GM19025 (cell line): ENCODE data around the gene ARHGEF5.
"Not testable (repeated sequence)": the region's sequence is repeated elsewhere in the genome, so short reads cannot be mapped to it uniquely, and the experiment has no call there.

Source experiments
- ATAC-seq: cut with Tn5 transposase; IDR thresholded peaks from one replicate; pipeline ENCODE4 v1.9.1; 2021; ENCODE audit warnings: mild to moderate bottlenecking, low read depth, moderate library complexity; ENCODE audit not compliant: unreplicated experiment

The ARHGEF5 gene

DNA sequence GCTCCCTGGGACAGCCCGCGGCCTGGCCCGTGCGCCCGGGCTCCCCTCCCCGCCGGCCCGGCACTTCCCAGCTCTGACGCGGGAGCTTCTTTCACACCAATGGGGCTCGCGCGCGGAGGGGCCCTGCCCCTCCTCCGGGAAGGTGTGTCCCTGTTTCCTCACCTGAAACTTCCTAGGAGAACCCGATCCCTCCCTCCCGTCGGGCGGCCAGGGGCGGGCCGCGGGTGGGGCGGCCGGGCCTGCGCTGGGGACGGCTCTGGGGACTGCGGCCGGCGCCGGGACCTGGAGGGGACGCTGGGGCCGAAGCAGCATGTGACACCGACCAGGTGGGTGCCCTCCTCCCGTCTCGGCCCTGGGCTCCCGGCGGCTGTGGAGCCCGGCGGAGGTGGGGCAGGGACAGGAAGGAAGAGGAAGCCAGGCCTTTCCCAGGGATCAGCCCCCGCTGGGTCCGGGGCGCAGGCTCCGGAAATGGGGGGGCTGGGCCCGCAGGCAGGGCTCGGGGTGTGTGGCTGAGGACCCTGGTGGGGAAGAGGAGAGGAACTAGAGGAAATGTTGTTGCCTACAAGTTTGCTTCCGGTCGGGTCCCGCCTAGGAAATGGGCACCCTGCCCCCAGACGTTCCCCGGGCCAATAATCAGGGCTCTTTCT, at the start of gene ARHGEF5:
Gene ARHGEF5, plus strand, starts transcription at position 227 of the 647 bp plus-strand sequence. CDS start 7,268 bp downstream, outside the sequence.
- ATAC-seq: peak; percentile 71

DNA sequence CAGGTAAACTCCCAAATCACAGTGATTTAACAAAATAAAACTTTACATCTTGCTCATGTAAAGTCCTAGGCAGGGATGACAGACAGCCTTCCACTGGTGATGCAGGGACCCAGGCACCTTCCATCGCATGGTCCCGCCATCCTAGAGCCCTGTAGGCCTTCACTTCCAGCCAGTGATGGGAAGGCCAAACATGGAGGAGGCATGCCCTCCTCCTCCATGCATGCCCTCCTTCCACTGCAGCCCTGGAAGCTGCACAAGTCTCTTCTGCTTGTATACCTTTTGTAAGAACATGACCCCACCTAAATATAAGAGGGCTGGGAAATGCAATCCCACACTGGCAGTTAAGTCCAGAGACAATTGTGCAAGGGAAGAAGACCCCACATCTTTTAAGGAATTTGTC, 45.5 kb upstream of the ARHGEF5 start:
- not testable (repeated sequence) for ATAC-seq

GRCh38 chr7:144311218-144311617, 44.0 kb upstream of the ARHGEF5 start:
- not testable (repeated sequence) for ATAC-seq

GRCh38 chr7:144311872-144312469, 43.2 kb upstream of the ARHGEF5 start, which contains the start of gene OR2A1:
Gene OR2A1 (plus strand): TSS chr7:144312419. CDS start chr7:144318125, 5,706 bp downstream.
- ATAC-seq: not testable (repeated sequence)

- ATAC-seq: not testable (repeated sequence)
These were observed 37.7 kb upstream of the ARHGEF5 start for GRCh38 chr7:144317537-144317936.

GRCh38 chr7:144319547-144319946, 35.7 kb upstream of the ARHGEF5 start:
- ATAC-seq: not testable (repeated sequence)

DNA sequence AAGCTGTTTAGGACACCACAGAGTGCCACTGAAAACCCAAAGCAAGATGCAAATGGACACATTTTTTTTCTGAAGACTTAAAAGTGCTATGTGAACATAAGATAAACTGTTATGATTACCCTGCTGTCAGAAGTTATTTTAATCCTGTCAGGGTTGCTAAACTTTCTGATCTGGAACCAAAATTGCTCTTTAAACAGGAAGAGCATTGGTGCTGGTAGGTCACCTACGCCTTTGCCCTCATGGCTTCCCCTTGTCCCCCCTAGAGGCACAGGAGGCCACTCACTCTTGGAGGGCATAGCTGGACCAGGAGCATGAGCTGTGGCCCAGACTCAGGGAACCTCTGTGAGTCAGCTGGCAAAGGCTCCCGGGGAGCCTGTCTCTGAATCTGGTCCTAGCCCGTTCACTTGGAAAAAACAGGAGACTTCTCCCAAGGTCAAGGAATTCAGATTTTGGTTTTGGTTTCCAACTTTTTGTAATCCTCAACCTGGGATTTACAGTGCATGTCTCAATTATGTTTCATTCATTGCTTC, 33.5 kb upstream of the ARHGEF5 start:
- ATAC-seq: not testable (repeated sequence)

DNA sequence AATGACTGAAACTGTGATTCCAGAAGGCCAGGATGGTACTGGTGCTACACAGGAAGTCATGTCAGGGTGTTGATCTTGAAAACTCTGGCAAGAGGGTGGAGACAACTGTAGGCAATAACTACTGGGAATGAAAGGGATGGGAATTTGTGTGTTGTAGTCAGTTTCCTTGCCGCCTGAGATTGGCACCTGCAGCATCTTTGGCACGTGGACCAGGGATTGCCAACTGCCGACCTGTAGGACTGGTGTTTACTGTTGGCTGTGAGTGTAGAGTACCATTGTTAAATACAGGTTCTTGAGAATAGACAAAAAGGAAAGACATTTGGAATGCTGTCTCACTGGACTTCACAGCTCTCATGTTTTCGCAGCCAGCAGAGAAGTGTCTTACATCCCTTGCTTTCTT, 31.8 kb upstream of the ARHGEF5 start:
- not testable (repeated sequence) for ATAC-seq

DNA sequence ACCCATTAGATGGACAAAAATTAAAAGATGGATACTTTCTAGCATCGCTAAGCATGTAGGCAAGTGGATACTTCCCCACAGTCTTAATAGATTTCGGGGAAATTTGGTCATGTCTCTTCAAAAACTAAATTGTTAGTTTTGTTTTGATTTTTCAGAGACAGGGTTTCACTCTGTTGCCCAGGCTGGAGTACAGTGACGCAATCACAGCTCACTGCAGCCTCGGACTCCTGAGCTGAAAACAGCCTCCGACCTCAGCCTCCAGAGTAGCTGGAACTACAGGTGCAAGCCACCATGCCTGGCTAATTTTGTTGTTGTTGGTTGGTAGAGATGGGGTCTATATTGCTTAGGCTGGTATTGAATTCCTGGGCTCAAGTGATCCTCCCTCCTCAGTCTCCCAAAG, 29.3 kb upstream of the ARHGEF5 start:
- ATAC-seq: not testable (repeated sequence)

DNA sequence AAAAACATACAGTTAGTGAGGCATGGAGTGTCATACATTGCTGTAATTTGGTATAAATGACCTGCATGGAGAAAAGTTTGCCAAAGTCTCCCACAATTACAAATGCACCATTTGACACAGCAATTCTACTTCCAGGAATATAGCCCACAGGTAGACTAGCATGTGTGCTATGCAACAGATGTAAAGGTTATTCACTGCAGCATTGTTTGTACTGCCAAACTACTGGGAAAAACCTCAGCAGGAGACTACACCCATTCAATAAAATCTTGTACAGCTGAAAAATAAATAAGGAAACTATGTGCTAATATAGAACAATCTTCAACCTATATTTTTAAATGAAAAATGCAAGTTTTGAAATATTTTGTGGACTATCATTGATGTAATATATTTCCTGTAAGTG, 25.2 kb upstream of the ARHGEF5 start:
- ATAC-seq: not testable (repeated sequence)

DNA sequence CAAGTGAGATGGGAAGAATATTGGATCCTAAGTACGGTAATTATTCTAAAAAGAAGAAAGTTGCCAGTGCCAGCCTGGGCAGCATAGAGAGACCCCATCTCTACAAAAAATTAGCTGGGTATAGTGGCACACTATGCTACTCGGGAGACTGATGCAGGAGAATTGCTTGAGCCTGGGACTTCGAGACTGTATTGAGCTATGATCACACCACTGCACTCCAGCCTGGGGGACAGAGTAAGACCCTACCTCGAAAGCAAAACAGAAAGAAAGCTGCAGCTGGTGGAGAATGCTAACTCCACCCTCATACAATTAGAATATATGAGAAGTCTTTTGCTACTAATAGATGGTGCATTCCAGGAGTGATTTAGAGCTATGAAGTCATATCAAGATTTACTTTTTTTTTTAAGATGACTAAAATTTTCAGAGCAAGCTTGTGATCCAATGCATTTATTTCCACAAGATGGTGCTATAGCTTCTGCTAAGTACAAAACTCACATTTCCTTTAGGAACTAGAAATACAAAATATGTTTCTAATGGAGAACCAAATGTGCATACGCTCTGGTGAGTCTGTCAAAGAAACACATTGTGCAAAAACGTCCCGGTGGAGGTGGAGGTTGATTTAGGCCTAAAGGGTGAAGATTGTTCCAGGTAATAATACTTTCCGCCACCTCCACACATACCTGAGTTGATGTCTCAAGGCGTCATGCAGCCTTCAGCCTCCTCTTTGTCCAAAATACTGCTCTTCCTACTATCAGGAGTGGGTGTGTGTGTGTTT, 23.8 kb upstream of the ARHGEF5 start:
- ATAC-seq: not testable (repeated sequence)

- not testable (repeated sequence) for ATAC-seq
These were observed 23.3 kb upstream of the ARHGEF5 start for GRCh38 chr7:144331996-144332288.

DNA sequence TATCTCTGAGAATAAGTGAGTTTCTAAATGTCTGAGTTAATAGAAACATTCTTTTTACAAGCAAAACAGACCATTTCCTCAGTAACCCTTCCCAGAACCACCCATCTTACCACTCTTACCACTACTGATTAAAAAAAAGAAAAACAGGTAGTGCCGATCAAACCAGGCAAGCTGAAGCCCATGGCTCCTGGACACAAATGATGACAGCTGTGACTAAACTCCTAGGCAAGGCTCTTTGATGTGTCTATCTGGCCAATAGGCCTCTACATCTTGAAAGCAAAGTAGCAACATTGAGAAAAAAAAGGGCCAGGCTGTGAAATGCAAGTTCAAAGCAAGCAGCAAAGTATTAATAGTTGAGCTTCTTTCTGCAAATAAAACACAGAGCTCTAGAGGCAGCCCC, 6.6 kb upstream of the ARHGEF5 start:
- ATAC-seq: not testable (repeated sequence)

GRCh38 chr7:144351667-144352066, 3.5 kb upstream of the ARHGEF5 start:
- not testable (repeated sequence) for ATAC-seq

- ATAC-seq: not testable (repeated sequence)
These were observed 983 bp downstream of the ARHGEF5 start for GRCh38 chr7:144356185-144356584.

DNA sequence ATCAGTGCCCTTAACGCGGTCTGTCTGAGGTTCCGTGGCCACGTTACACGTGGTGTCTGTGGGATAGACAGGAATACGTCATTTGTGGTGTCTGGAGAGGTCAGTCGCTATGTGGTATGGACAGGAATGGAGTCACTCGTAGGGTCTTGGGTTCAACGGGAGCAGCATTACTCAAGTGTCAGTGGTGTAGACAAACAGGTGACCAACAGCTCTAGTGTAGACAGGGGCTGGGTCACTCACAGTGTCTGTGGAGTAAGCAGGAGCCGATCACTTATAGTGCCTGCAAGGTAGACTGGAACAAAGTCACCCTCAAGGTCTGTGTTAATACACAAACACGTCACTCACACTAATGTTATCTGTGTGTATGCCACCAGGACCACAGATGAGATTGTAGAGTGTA, 1.7 kb downstream of the ARHGEF5 start:
- ATAC-seq: not testable (repeated sequence)

DNA sequence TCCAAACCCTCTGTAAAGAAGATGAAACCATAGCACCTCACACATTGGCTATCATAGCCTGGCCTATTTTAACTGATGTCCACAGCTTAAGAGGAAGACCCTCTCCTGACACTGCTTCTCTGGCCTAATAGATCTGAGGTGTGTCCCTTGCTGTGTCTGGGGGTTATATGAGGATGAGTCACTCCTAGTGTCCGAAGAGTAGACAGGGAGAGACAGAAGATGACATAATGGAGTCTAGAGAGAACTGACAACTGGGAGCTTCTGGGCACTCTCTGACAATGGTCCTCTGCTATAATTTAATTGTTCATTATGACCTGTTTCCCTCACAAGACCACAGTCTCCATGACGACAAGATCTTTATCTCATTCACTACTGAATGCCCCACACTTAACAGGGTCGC, 6.9 kb downstream of the ARHGEF5 start:
- ATAC-seq: not testable (repeated sequence)

DNA sequence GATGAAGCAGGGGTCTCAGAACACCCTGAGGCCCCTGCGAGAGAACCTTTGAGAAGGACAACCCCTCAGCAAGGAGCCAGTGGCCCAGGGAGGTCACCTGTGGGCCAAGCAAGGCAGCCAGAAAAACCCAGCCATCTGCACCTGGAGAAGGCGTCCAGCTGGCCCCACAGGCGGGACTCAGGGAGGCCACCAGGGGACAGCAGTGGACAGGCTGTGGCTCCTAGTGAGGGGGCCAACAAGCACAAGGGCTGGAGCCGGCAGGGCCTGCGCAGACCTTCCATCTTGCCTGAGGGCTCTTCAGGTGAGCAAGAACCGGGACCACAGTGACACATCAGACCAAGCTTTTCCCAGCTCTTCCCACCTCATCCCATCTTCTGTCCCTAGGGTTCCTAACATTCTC, 10.3 kb downstream of the ARHGEF5 start:
- not testable (repeated sequence) for ATAC-seq

- not testable (repeated sequence) for ATAC-seq
These were observed 12.0 kb downstream of the ARHGEF5 start for GRCh38 chr7:144367250-144367649.

GRCh38 chr7:144369221-144369620, 14.0 kb downstream of the ARHGEF5 start:
- ATAC-seq: not testable (repeated sequence)

- ATAC-seq: no peak
These were observed 23.4 kb downstream of the ARHGEF5 start for GRCh38 chr7:144378651-144379050.
